GM18517 (cell line): ENCODE data around the gene MRPS9.

Experiments used
- ATAC-seq: cut with Tn5 transposase; IDR thresholded peaks from one replicate; pipeline ENCODE4 v1.9.1; 2021; ENCODE audit warnings: mild to moderate bottlenecking, moderate library complexity; ENCODE audit not compliant: unreplicated experiment

MRPS9 gene

GRCh38 chr2:105078906-105079495 is 41.1 kb downstream of the MRPS9 start:
- ATAC-seq = no peak

- ATAC-seq = no peak
Observed at GRCh38 chr2:105080461-105080860, 42.6 kb downstream of the MRPS9 start.

GRCh38 chr2:105081006-105081601 is 43.2 kb downstream of the MRPS9 start:
- ATAC-seq = no peak

- no peak for ATAC-seq
Observed at GRCh38 chr2:105082107-105082506, 44.2 kb downstream of the MRPS9 start.

GRCh38 chr2:105085525-105085924 is 47.7 kb downstream of the MRPS9 start:
- no peak for ATAC-seq

- ATAC-seq = no peak
Observed at GRCh38 chr2:105087273-105087672, 49.4 kb downstream of the MRPS9 start.

GRCh38 chr2:105090091-105090490 is 52.2 kb downstream of the MRPS9 start:
- ATAC-seq = no peak

GRCh38 chr2:105092797-105093196 is 54.9 kb downstream of the MRPS9 start:
- ATAC-seq = no peak

- no peak for ATAC-seq
Observed at GRCh38 chr2:105099153-105099552, 61.3 kb downstream of the MRPS9 start.

- ATAC-seq = peak; percentile 77
Observed at GRCh38 chr2:105100046-105100840, 62.4 kb downstream of the MRPS9 start.

- ATAC-seq = no peak
Observed at GRCh38 chr2:105102001-105102400, 64.1 kb downstream of the MRPS9 start.

- no peak for ATAC-seq
Observed at GRCh38 chr2:105102963-105103421, 65.1 kb downstream of the MRPS9 start.

GRCh38 chr2:105103481-105103880 is 65.6 kb downstream of the MRPS9 start:
- no peak for ATAC-seq

- ATAC-seq = no peak
Observed at GRCh38 chr2:105104208-105104731, 66.4 kb downstream of the MRPS9 start.

- no peak for ATAC-seq
Observed at GRCh38 chr2:105110295-105110829, 72.5 kb downstream of the MRPS9 start.

- ATAC-seq = no peak
Observed at GRCh38 chr2:105111365-105112150, 73.7 kb downstream of the MRPS9 start.

GRCh38 chr2:105112345-105112744 is 74.5 kb downstream of the MRPS9 start:
- ATAC-seq = no peak

- no peak for ATAC-seq
Observed at GRCh38 chr2:105113616-105114291, 75.9 kb downstream of the MRPS9 start.

GRCh38 chr2:105114551-105114950 is 76.7 kb downstream of the MRPS9 start:
- no peak for ATAC-seq

- ATAC-seq = no peak
Observed at GRCh38 chr2:105116348-105116747, 78.5 kb downstream of the MRPS9 start.
